A673 (cell line): Measurements from ENCODE around the gene MAP3K5. TPM values are rescaled to one million over a fixed set of nuclear protein-coding genes. Genes with fewer than 3 reads are reported as not detected.

Experiments
- BruUV-seq: library from RNA; stranded (reverse); fragments of 400-500 nt; replicated peaks from 2 replicates; lab custom pipeline; 2021; lab: Mats Ljungman, UMichigan
- CTCF ChIA-PET: fragments of 300-600 bp; sonication (Branson Sonifier 250); formaldehyde crosslinking; loops from one replicate; lab custom pipeline; 2022; ENCODE audit warnings: antibody characterized with exemption; lab: Charles Lee
- POLR2A ChIA-PET: fragments of 300-600 bp; sonication (Branson Sonifier 250); formaldehyde crosslinking; loops from one replicate; lab custom pipeline; 2022; ENCODE audit warnings: antibody characterized with exemption; ENCODE audit not compliant: low non-redundant PET; lab: Charles Lee
- DNase-seq: peaks from one replicate; pipeline ENCODE4 v3.0.0-alpha.2; 2015; ENCODE audit warnings: low spot score
- H3K27ac ChIP-seq: fragments of 200-600 bp; sonication (generic); 2 replicates; pipeline ENCODE4 v1.5.1; 2016; ENCODE audit warnings: mixed run types, low read depth, mild to moderate bottlenecking, mixed read lengths, antibody characterized with exemption, low read length; ENCODE audit not compliant: poor library complexity, severe bottlenecking
- H3K27me3 ChIP-seq: fragments of 200-600 bp; sonication (generic); replicated peaks from 2 replicates; pipeline ENCODE4 v1.6.1; 2017; ENCODE audit warnings: mixed run types, low read depth, mild to moderate bottlenecking, mixed read lengths, antibody characterized with exemption, low read length; ENCODE audit not compliant: insufficient read depth, poor library complexity
- H3K36me3 ChIP-seq: fragments of 200-600 bp; sonication (generic); 2 replicates; pipeline ENCODE4 v1.6.1; 2016; ENCODE audit warnings: mixed run types, mild to moderate bottlenecking, mixed read lengths, antibody characterized with exemption, low read length; ENCODE audit not compliant: insufficient read depth, poor library complexity, severe bottlenecking
- H3K4me1 ChIP-seq: fragments of 200-600 bp; sonication (generic); 2 replicates; pipeline ENCODE4 v1.6.1; 2017; ENCODE audit warnings: mixed run types, mild to moderate bottlenecking, mixed read lengths, antibody characterized with exemption, low read length; ENCODE audit not compliant: insufficient read depth, poor library complexity, severe bottlenecking
- H3K4me3 ChIP-seq: fragments of 200-600 bp; sonication (generic); 2 replicates; pipeline ENCODE4 v1.5.1; 2016; ENCODE audit warnings: low read depth, mixed run types, mild to moderate bottlenecking, mixed read lengths, low read length; ENCODE audit not compliant: poor library complexity, severe bottlenecking
- H3K9me3 ChIP-seq: fragments of 200-600 bp; sonication (generic); 2 replicates; pipeline ENCODE4 v1.6.1; 2016; ENCODE audit warnings: mixed run types, low read depth, mild to moderate bottlenecking, mixed read lengths, antibody characterized with exemption, low read length; ENCODE audit not compliant: poor library complexity, severe bottlenecking
- EZH2 ChIP-seq: fragments of 200-600 bp; sonication (generic); IDR thresholded peaks from 2 replicates; pipeline ENCODE4 v1.6.1; 2017; ENCODE audit warnings: borderline replicate concordance, low read depth, mild to moderate bottlenecking, mixed read lengths, antibody characterized with exemption, low read length; ENCODE audit not compliant: poor library complexity, severe bottlenecking
- intact Hi-C: fragments of 100-400 bp; cut with micrococcal nuclease; formaldehyde crosslinking; loops from one replicate; pipeline ENCODE4 v1.10.0; 2022; ENCODE audit not compliant: unreplicated experiment
- total RNA-seq: library from RNA; stranded (reverse); gene quantifications from 2 replicates; pipeline ENCODE4 v1.2.3, GENCODE V29; 2021
- TF ChIP-seq, protein P1 (sequence below): fragments of 300-800, 200-600 bp; sonication (generic); conservative IDR thresholded peaks from 2 replicates; pipeline ENCODE4 v1.5.1; 2017; ENCODE audit warnings: low read depth, mild to moderate bottlenecking, antibody characterized with exemption, low read length, moderate library complexity, mixed read lengths

MAP3K5 gene
- total RNA-seq, 1 experiment from 2014 or later, result 5.4 TPM

DNA sequence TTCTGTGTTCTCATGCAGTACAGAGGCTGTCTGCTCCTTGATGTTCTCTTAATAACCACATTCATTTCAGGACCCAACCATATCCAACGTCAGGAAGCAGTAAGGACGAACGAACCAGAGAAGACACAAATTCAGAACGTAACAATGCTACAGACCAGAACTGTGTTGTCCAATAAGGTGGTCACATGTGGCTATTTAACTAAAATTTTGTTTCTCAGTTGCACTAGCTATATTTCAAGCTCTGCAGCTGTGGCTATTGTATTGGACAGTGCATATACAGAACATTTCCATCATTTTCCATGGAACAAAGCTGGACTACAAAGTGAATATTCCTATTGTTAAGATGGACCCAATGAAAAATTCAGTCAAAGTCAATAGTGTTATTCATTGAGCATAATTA is 269.1 kb downstream of the MAP3K5 start:
- Histone ChIP-seq H3K36me3 (no peaks in the 10 kb centered on the region), H3K4me1 (no peaks in the 10 kb centered on the region), H3K27ac (no peak overlapping the region), H3K9me3 (no peaks in the 10 kb centered on the region), H3K4me3 (no peak overlapping the region), H3K27me3 (no peaks in the 10 kb centered on the region)
- ChIA-PET CTCF (no interaction called here), POLR2A (no interaction called here)
- no peak for DNase-seq
- BruUV-seq, result no TSS peak
- intact Hi-C loops, result no loop called here
- TF ChIP-seq EZH2, result no peak
- TF ChIP-seq, protein P1, sequence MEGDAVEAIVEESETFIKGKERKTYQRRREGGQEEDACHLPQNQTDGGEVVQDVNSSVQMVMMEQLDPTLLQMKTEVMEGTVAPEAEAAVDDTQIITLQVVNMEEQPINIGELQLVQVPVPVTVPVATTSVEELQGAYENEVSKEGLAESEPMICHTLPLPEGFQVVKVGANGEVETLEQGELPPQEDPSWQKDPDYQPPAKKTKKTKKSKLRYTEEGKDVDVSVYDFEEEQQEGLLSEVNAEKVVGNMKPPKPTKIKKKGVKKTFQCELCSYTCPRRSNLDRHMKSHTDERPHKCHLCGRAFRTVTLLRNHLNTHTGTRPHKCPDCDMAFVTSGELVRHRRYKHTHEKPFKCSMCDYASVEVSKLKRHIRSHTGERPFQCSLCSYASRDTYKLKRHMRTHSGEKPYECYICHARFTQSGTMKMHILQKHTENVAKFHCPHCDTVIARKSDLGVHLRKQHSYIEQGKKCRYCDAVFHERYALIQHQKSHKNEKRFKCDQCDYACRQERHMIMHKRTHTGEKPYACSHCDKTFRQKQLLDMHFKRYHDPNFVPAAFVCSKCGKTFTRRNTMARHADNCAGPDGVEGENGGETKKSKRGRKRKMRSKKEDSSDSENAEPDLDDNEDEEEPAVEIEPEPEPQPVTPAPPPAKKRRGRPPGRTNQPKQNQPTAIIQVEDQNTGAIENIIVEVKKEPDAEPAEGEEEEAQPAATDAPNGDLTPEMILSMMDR, result no peak

DNA sequence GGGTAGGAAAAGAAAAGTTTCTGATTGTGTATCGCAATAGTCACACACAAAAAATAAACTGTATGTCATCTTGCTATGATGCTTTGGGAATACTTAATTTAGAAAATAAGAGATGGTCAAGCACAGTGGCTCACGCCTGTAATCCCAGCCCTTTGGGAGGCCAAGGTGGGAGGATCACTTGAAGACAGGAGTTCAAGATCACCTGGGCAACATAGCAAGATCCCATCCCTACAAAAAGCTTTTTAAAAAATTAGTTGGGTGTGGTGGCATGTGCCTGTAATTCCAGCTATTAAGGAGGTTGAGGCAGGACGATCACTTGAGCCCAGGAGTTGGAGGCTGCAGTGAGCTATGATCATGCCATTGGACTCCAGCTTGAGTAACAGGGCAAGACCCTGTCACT is 269.6 kb downstream of the MAP3K5 start:
- H3K36me3 ChIP-seq, result no peaks in the 10 kb centered on the region
- H3K4me3 ChIP-seq, result no peak overlapping the region
- TF ChIP-seq, protein P1, result no peak
- no peak for TF ChIP-seq EZH2
- H3K9me3 ChIP-seq, result no peaks in the 10 kb centered on the region
- H3K4me1 ChIP-seq, result no peaks in the 10 kb centered on the region
- DNase-seq, result no peak
- intact Hi-C loops, result no loop called here
- POLR2A ChIA-PET, result no interaction called here
- no TSS peak for BruUV-seq
- CTCF ChIA-PET, result no interaction called here
- no peak overlapping the region for H3K27ac ChIP-seq
- H3K27me3 ChIP-seq, result no peaks in the 10 kb centered on the region

DNA sequence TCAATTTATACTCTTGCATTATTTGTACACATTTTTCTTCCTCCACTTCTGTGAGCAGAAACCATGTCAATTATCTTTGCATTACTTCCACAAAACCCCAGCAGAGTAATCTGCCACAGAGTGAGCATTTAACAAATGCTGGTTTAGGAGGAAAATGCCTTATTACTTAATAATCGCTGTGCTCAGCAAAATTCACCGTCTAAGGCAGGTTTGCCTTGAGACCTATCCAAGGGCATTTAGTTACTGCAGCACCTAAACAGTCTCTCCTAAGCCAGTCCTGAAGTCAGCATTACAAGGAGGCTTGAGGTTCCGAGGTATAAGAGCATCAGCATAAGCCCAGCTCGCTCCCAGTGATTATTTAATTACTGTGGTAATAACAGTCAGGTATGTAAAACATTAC is 270.4 kb downstream of the MAP3K5 start:
- Histone ChIP-seq H3K4me1 (no peaks in the 10 kb centered on the region), H3K4me3 (no peak overlapping the region), H3K36me3 (no peaks in the 10 kb centered on the region), H3K27me3 (no peaks in the 10 kb centered on the region), H3K9me3 (no peaks in the 10 kb centered on the region), H3K27ac (no peak overlapping the region)
- intact Hi-C loops, result no loop called here
- TF ChIP-seq, protein P1, result no peak
- TF ChIP-seq EZH2, result no peak
- DNase-seq, result no peak
- BruUV-seq, result no TSS peak
- ChIA-PET CTCF (no interaction called here), POLR2A (no interaction called here)
